ENCODE data around the gene WWOX. TPM values are rescaled to one million over a fixed set of nuclear protein-coding genes. Genes with fewer than 3 reads are reported as not detected.

Gene WWOX
- polyA plus RNA-seq, 1 donor from 2014 or later = 25.6 TPM

DNA sequence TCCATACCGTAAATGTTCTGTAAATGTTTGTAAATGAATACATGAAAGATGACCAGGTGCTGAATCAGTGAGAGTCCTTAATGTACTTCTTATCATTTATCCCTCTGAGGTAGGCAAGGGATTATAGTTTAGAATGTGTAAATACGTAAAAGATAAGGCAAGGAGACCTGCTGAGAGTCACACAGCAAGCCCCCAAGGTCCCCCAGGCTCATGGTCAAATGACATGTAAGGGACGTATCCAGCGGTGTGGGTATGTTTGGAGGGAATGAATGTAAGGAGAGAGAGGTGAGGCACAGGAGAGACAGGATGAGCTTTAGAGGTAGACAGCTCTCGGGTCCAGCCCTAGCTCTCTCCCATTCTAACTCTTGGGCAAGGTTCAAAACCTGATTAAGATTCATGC lies 341.8 kb downstream of the WWOX start:
- H4K20me1 ChIP-seq (ENCODE audit: insufficient read depth) = no peaks in the 10 kb centered on the region
- H3K79me2 ChIP-seq (replicated peaks; ENCODE audit: insufficient read depth, low read length) = no peaks in the 10 kb centered on the region
- H3F3A ChIP-seq (ENCODE audit: insufficient read depth, low read length, poor library complexity, severe bottlenecking) = no peaks in the 10 kb centered on the region
- no peak overlapping the region for H3K4me2 ChIP-seq (ENCODE audit: low read length)
- H3K9ac ChIP-seq (ENCODE audit: low read length) = no peak overlapping the region
- no peak overlapping the region for H3K4me3 ChIP-seq (ENCODE audit: low read length)
- TF ChIP-seq SMC3 (conservative IDR thresholded peaks at IDR 0.05; ENCODE audit: poor library complexity) (no peak), RAD21 (conservative IDR thresholded peaks at IDR 0.05) (no peak), EP300 (conservative IDR thresholded peaks at IDR 0.05; ENCODE audit: poor library complexity, severe bottlenecking) (no peak), POLR2AphosphoS5 (IDR thresholded peaks at IDR 0.05) (no peak), EZH2 (IDR thresholded peaks at IDR 0.05; ENCODE audit: borderline replicate concordance, insufficient read depth, low read length, poor library complexity, severe bottlenecking) (no peak)
- TF ChIP-seq, protein P1, sequence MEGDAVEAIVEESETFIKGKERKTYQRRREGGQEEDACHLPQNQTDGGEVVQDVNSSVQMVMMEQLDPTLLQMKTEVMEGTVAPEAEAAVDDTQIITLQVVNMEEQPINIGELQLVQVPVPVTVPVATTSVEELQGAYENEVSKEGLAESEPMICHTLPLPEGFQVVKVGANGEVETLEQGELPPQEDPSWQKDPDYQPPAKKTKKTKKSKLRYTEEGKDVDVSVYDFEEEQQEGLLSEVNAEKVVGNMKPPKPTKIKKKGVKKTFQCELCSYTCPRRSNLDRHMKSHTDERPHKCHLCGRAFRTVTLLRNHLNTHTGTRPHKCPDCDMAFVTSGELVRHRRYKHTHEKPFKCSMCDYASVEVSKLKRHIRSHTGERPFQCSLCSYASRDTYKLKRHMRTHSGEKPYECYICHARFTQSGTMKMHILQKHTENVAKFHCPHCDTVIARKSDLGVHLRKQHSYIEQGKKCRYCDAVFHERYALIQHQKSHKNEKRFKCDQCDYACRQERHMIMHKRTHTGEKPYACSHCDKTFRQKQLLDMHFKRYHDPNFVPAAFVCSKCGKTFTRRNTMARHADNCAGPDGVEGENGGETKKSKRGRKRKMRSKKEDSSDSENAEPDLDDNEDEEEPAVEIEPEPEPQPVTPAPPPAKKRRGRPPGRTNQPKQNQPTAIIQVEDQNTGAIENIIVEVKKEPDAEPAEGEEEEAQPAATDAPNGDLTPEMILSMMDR (IDR thresholded peaks at IDR 0.05; ENCODE audit: poor library complexity, severe bottlenecking) = no peak
- no peak overlapping the region for H2AFZ ChIP-seq (ENCODE audit: low read depth, low read length)
- H3K27me3 ChIP-seq (ENCODE audit: insufficient read depth, low read depth, low read length) = no peaks in the 10 kb centered on the region
- no peaks in the 10 kb centered on the region for H3K9me3 ChIP-seq (ENCODE audit: low read length)
- no peaks in the 10 kb centered on the region for H3K36me3 ChIP-seq (ENCODE audit: insufficient read depth, low read length)
- no peaks in the 10 kb centered on the region for H3K9me2 ChIP-seq (ENCODE audit: insufficient read depth, low read length)
- no peak overlapping the region for H3K27ac ChIP-seq (ENCODE audit: low read length)

DNA sequence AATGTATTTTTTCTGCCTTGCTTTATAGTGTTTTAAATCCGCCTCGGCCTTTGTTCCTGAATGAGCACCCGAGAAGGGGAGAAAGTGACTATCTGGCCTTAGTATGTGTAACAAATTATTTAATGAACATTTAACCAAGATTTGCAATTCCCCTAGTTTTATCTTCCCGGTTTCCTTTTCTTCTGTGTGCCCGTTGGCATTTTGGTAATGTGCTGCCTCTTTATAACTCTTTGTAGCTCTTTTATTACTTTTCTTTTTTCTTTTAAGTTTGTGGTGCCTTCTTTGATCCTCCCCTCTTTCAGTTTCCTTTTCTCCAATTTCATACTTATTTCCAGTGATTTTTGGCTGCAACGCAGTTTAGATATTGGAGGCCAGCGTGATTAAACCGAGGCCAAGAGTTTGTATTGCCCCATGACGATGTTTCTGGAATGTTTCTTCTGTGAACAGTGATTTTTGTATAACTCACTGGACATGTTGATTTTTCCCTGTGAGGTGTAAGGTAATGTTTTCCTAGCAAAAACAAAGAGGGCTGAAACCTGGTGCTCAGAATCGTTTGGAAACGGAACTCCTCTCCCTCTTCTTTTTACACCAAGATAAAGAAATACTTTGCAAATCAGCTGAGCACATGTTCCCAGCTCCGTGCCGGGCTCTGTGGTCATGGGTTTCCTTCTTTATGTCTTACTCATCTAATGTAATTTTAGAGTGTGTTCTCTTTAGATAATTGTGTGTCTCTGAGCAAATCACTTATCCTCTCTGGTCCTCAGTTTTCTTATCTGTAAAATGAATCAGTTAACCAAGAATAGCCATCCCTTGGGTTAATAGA lies 344.3 kb downstream of the WWOX start:
- H3K27ac ChIP-seq (ENCODE audit: low read length) = no peak overlapping the region
- H3K9me3 ChIP-seq (ENCODE audit: low read length) = no peaks in the 10 kb centered on the region
- H3K79me2 ChIP-seq (replicated peaks; ENCODE audit: insufficient read depth, low read length) = no peaks in the 10 kb centered on the region
- no peak for TF ChIP-seq EP300 (conservative IDR thresholded peaks at IDR 0.05; ENCODE audit: poor library complexity, severe bottlenecking)
- no peak for TF ChIP-seq EZH2 (IDR thresholded peaks at IDR 0.05; ENCODE audit: borderline replicate concordance, insufficient read depth, low read length, poor library complexity, severe bottlenecking)
- no peak for TF ChIP-seq TAF1 (IDR thresholded peaks at IDR 0.05; ENCODE audit: low read depth)
- no peak for TF ChIP-seq SMC3 (conservative IDR thresholded peaks at IDR 0.05; ENCODE audit: poor library complexity)
- TF ChIP-seq MXI1 (conservative IDR thresholded peaks at IDR 0.05; ENCODE audit: poor library complexity, severe bottlenecking) = no peak
- no peak for TF ChIP-seq POLR2AphosphoS5 (IDR thresholded peaks at IDR 0.05)
- TF ChIP-seq, protein P1 (IDR thresholded peaks at IDR 0.05; ENCODE audit: poor library complexity, severe bottlenecking) = no peak
- no peak for TF ChIP-seq RAD21 (conservative IDR thresholded peaks at IDR 0.05)
- no peak overlapping the region for H3K4me2 ChIP-seq (ENCODE audit: low read length)
- no peak overlapping the region for H3K4me3 ChIP-seq (ENCODE audit: low read length)
- no peak overlapping the region for H3K9ac ChIP-seq (ENCODE audit: low read length)
- no peaks in the 10 kb centered on the region for H3K27me3 ChIP-seq (ENCODE audit: insufficient read depth, low read depth, low read length)
- H3K36me3 ChIP-seq (ENCODE audit: insufficient read depth, low read length) = no peaks in the 10 kb centered on the region
- H3F3A ChIP-seq (ENCODE audit: insufficient read depth, low read length, poor library complexity, severe bottlenecking) = no peaks in the 10 kb centered on the region
- H4K20me1 ChIP-seq (ENCODE audit: insufficient read depth) = no peaks in the 10 kb centered on the region
- no peak overlapping the region for H2AFZ ChIP-seq (ENCODE audit: low read depth, low read length)
- H3K9me2 ChIP-seq (ENCODE audit: insufficient read depth, low read length) = no peaks in the 10 kb centered on the region

Data from neural cell (in vitro differentiated cells).